B cell (primary cell): ENCODE measurements around the gene CD36. TPM values are rescaled to one million over a fixed set of nuclear protein-coding genes. Genes with fewer than 3 reads are reported as not detected.
A peak's percentile ranks its signal among the peaks of the same experiment; 100 is the strongest.

Experiments used
- ATAC-seq: fragments of 200-7000 bp; cut with Tn5 transposase; one replicate; pipeline ENCODE4 v1.10.0; 2021; ENCODE audit warnings: low read depth, mild to moderate bottlenecking, moderate number of reproducible peaks, moderate library complexity
- CTCF ChIA-PET: fragments of 350-600 bp; sonication (Branson Sonifier 250); formaldehyde crosslinking; loops from one replicate; lab custom pipeline; 2021; ENCODE audit warnings: antibody characterized with exemption, inconsistent platforms; lab: Charles Lee
- POLR2A ChIA-PET: fragments of 350-600 bp; sonication (Branson Sonifier 250); formaldehyde crosslinking; loops from one replicate; lab custom pipeline; 2021; ENCODE audit warnings: antibody characterized with exemption; lab: Charles Lee
- DNase-seq: peaks from one replicate; pipeline ENCODE4 v3.0.0; 2013
- H2AFZ ChIP-seq: 2 replicates; pipeline ENCODE4 v1.6.1; 2012; ENCODE audit warnings: mild to moderate bottlenecking, low read depth, low read length; ENCODE audit not compliant: insufficient read depth, poor library complexity, severe bottlenecking
- H3K27ac ChIP-seq, 2 donors: 1 replicate in 1 of 2; 2 replicates in 1 of 2; pipeline ENCODE4 v1.5.1; 2012 to 2013; ENCODE audit warnings: low read length in 2 of 2, mild to moderate bottlenecking in 2 of 2, moderate library complexity in 1 of 2
- H3K27me3 ChIP-seq, 4 experiments: fragments of 200-600 bp in 1 of 4; sonication (generic) in 1 of 4; replicated peaks in 1 of 4; 1 replicate in 2 of 4; 2 replicates in 2 of 4; pipeline versions ENCODE4 v1.6.1 to v1.7.0; 2013 to 2016; ENCODE audit warnings: low read length in 3 of 4, mild to moderate bottlenecking in 2 of 4, mixed read lengths in 1 of 4, moderate library complexity in 1 of 4; ENCODE audit not compliant: insufficient read depth in 4 of 4, control insufficient read depth in 3 of 4; ENCODE audit errors: control extremely low read depth in 1 of 4
- H3K36me3 ChIP-seq, 2 experiments: replicated peaks in 1 of 2; 1 replicate in 1 of 2; 2 replicates in 1 of 2; pipeline versions ENCODE4 v1.6.1 to v1.7.1; 2013; ENCODE audit warnings: low read length in 1 of 2; ENCODE audit not compliant: insufficient read depth in 2 of 2, control insufficient read depth in 1 of 2; ENCODE audit errors: control extremely low read depth in 1 of 2, extremely low read depth in 1 of 2
- H3K4me1 ChIP-seq, 2 donors: fragments of 200-600 bp in 1 of 2; sonication (generic) in 1 of 2; 1 replicate in 1 of 2; 2 replicates in 1 of 2; pipeline versions ENCODE4 v1.5.1 to v1.6.1; 2013 to 2017; ENCODE audit warnings: low read length in 2 of 2; ENCODE audit not compliant: control insufficient read depth in 2 of 2, insufficient read depth in 2 of 2
- H3K4me2 ChIP-seq: replicated peaks from 2 replicates; pipeline ENCODE3; 2012; ENCODE audit warnings: mild to moderate bottlenecking, low read depth, low read length; ENCODE audit not compliant: poor library complexity, severe bottlenecking
- H3K4me3 ChIP-seq, 5 experiments: fragments of 200-600 bp in 1 of 5; sonication (generic) in 1 of 5; 1 replicate in 3 of 5; 2 replicates in 2 of 5; pipeline versions ENCODE4 v1.5.1 to v1.7.0; 2011 to 2016; ENCODE audit warnings: low read length in 4 of 5, mild to moderate bottlenecking in 4 of 5, low read depth in 2 of 5, control low read depth in 1 of 5, moderate library complexity in 1 of 5; ENCODE audit not compliant: insufficient read depth in 1 of 5; ENCODE audit errors: control extremely low read depth in 1 of 5, extremely low read depth in 1 of 5
- H3K79me2 ChIP-seq: fragments of 200-600 bp; sonication (generic); one replicate; pipeline ENCODE4 v1.6.0; 2016; ENCODE audit warnings: low read length; ENCODE audit not compliant: control insufficient read depth, insufficient read depth
- H3K9ac ChIP-seq: fragments of 200-600 bp; sonication (generic); 2 replicates; pipeline ENCODE4 v1.6.1; 2017; ENCODE audit warnings: mild to moderate bottlenecking, low read length, moderate library complexity
- H3K9me3 ChIP-seq, 3 donors: one replicate each; pipeline versions ENCODE4 v1.6.1 to v1.7.1; 2013; ENCODE audit warnings: low read length in 2 of 3; ENCODE audit not compliant: control insufficient read depth in 2 of 3, insufficient read depth in 1 of 3; ENCODE audit errors: control extremely low read depth in 1 of 3
- H4K20me1 ChIP-seq: 2 replicates; pipeline ENCODE4 v1.6.0; 2012; ENCODE audit warnings: mild to moderate bottlenecking, low read length; ENCODE audit not compliant: insufficient read depth, control insufficient read depth, poor library complexity, severe bottlenecking
- H3K27ac Mint-ChIP-seq: one replicate; pipeline ENCODE4 v1.8.0; 2021; ENCODE audit warnings: mixed read lengths
- H3K27me3 Mint-ChIP-seq: one replicate; pipeline ENCODE4 v1.8.0; 2021; ENCODE audit warnings: mixed read lengths
- H3K4me1 Mint-ChIP-seq: one replicate; pipeline ENCODE4 v1.8.0; 2021; ENCODE audit warnings: mixed read lengths
- H3K4me3 Mint-ChIP-seq: one replicate; pipeline ENCODE4 v1.8.0; 2021; ENCODE audit warnings: mixed read lengths
- H3K9me3 Mint-ChIP-seq: one replicate; pipeline ENCODE4 v1.8.0; 2022; ENCODE audit warnings: mixed read lengths; ENCODE audit not compliant: insufficient read depth
- EZH2 ChIP-seq: IDR thresholded peaks from 2 replicates; pipeline ENCODE4 v1.6.1; 2012; ENCODE audit warnings: borderline replicate concordance, low read depth, mild to moderate bottlenecking, moderate library complexity, low read length; ENCODE audit not compliant: insufficient read depth, poor library complexity, severe bottlenecking
- WGBS: methylation state at CpG from one replicate; pipeline ENCODE4 v1.1.5; 2013; ENCODE audit warnings: missing lambda C conversion rate; ENCODE audit not compliant: insufficient coverage; 5-methylcytosine and 5-hydroxymethylcytosine counted together
- intact Hi-C: fragments of 100-400 bp; cut with micrococcal nuclease; formaldehyde crosslinking; loops from one replicate; pipeline ENCODE4 v1.10.0; 2022
- polyA plus RNA-seq: library from polyadenylated mRNA; depleted of rRNA; stranded (reverse); fragments of >200 nt; gene quantifications from 2 replicates; pipeline ENCODE4 v1.2.3, GENCODE V29; 2012
- total RNA-seq, 2 donors: library from RNA; stranded (reverse); fragments of 120-200 nt in 1 of 2; gene quantifications; 1 replicate in 1 of 2; 2 replicates in 1 of 2; pipeline versions ENCODE4 v1.2.3 to v1.2.4, GENCODE V29; 2013 to 2022
- TF ChIP-seq, protein P1 (sequence below): fragments of 200-600 bp; IDR thresholded peaks from one replicate; pipeline ENCODE4 v1.8.0; 2022; ENCODE audit warnings: antibody characterized with exemption, mild to moderate bottlenecking

Gene CD36
- total and polyA plus RNA-seq, 2 donors (not counting 1 experiment from before 2014, with no cell fraction given), result 0.37 to 2.3 TPM

DNA sequence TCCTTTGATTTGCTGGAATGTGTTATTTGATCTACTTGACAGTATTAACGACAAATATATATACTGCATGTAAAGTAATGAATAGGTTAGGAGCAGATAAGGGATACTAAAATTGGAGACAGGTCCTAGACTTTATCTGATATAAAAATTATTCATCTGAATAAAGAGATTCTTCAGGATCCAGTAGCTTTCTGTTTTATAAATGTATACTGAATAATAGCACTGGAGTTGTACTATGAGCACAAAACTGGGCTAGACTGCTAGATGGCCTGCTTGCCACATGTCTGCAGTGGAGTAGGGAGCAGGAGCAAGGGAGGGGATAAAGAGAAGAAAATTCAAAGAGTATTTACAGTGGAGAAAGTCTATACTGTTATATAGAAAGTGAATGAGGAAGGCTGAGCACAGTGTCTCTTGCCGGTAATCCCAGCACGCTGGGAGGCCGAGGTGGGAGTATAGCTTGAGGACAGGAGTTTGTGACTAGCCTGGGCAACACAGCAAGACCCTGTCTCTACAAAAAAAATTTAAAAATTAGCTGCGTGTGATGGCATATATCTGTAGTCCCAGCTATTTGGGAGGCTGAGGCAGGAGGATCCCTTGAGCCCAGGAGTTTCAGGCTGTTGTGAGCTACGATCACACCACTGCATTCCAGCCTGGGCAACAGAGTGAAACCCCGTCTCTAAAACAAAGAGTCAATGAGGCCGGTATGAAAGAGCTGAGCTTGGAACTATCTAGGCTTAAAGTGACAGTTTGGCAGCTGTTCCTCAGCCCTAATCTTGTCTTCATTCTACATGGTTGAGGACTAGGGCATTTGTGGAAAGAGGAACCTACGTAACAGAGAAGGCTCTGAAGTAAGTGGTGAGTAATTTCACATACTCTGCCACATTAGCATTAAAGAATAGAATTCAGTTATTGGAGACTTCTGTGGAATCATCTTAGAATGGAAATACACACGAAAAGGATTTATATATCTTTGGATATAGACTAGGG is 41.8 kb downstream of the CD36 start:
- Histone ChIP-seq H3K4me2 (no peak overlapping the region), H3K27me3 (no peaks in the 10 kb centered on the region), H3K4me3 (no peak overlapping the region), H3K36me3 (no peaks in the 10 kb centered on the region), H3K9me3 (no peaks in the 10 kb centered on the region), H3K9ac (no peak overlapping the region), H3K4me1 (no peaks in the 10 kb centered on the region), H4K20me1 (no peaks in the 10 kb centered on the region), H3K79me2 (no peaks in the 10 kb centered on the region), H3K27ac (no peak overlapping the region), H2AFZ (peak overlapping the region; percentile 32)
- intact Hi-C loops, result no loop called here
- Mint-ChIP-seq H3K9me3 (no peaks in the 10 kb centered on the region), H3K27me3 (no peaks in the 10 kb centered on the region), H3K4me3 (no peak overlapping the region), H3K27ac (no peak overlapping the region), H3K4me1 (no peaks in the 10 kb centered on the region)
- WGBS, result 85% methylated on average over 6 of the region's 10 CpGs
- TF ChIP-seq, protein P1, sequence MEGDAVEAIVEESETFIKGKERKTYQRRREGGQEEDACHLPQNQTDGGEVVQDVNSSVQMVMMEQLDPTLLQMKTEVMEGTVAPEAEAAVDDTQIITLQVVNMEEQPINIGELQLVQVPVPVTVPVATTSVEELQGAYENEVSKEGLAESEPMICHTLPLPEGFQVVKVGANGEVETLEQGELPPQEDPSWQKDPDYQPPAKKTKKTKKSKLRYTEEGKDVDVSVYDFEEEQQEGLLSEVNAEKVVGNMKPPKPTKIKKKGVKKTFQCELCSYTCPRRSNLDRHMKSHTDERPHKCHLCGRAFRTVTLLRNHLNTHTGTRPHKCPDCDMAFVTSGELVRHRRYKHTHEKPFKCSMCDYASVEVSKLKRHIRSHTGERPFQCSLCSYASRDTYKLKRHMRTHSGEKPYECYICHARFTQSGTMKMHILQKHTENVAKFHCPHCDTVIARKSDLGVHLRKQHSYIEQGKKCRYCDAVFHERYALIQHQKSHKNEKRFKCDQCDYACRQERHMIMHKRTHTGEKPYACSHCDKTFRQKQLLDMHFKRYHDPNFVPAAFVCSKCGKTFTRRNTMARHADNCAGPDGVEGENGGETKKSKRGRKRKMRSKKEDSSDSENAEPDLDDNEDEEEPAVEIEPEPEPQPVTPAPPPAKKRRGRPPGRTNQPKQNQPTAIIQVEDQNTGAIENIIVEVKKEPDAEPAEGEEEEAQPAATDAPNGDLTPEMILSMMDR, result no peak
- TF ChIP-seq EZH2, result no peak
- POLR2A ChIA-PET, result no interaction called here
- CTCF ChIA-PET, result interaction anchor here (1.2 kb wide), 1 partner anchor 17 kb away, joined by 3 read pairs; no protein-coding TSS in a partner anchor
- DNase-seq, result no peak
- no peak for ATAC-seq

DNA sequence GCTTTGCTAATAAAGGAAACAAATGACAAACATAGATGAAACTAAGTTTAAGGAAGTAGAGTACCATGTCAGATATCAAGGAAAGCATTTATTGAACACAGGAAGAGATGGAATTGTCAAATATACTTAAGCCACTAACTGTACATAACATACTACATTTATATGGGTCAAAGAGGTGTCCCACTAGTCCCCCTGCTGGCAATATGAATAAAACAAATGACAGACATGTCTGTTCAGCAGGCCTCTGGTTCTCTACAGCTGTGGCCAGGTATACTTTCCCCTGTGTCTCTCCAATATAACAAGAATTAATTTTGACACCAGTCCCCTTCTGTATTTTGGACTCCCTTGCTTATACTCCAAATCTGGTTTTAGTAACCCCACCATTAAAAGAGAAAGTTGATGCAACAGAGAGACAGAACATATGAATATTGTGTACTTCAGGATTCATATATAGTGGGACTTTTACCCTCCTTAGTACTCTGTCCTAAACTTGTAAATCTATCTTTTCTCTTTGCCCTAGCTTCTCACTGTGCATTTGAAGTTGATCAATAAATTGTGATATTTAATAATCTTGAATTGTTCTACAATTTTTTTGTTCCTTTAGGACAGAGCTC is 42.9 kb downstream of the CD36 start:
- Histone ChIP-seq H3K27me3 (no peaks in the 10 kb centered on the region), H3K9me3 (no peaks in the 10 kb centered on the region), H3K27ac (no peak overlapping the region), H3K4me3 (no peak overlapping the region), H3K4me2 (no peak overlapping the region), H3K79me2 (no peaks in the 10 kb centered on the region), H3K9ac (no peak overlapping the region), H4K20me1 (no peaks in the 10 kb centered on the region), H3K4me1 (no peaks in the 10 kb centered on the region), H3K36me3 (no peaks in the 10 kb centered on the region), H2AFZ (no peak overlapping the region)
- POLR2A ChIA-PET, result no interaction called here
- intact Hi-C loops, result no loop called here
- no peak for TF ChIP-seq EZH2
- TF ChIP-seq, protein P1, result peak; percentile 16
- ATAC-seq (no peak), DNase-seq (no peak)
- H3K27me3 Mint-ChIP-seq, result no peaks in the 10 kb centered on the region
- no peaks in the 10 kb centered on the region for H3K9me3 Mint-ChIP-seq
- H3K4me1 Mint-ChIP-seq, result no peaks in the 10 kb centered on the region
- H3K27ac Mint-ChIP-seq, result no peak overlapping the region
- H3K4me3 Mint-ChIP-seq, result no peak overlapping the region
- CTCF ChIA-PET, result interaction anchor here (0.9 kb wide), 1 partner anchor 15 kb away, joined by 3 read pairs; no protein-coding TSS in a partner anchor
